A549 (cell line): ENCODE measurements around the gene PIK3R6. TPM values are rescaled to one million over a fixed set of nuclear protein-coding genes. Genes with fewer than 3 reads are reported as not detected.

Experiments
- ATAC-seq, 2 experiments: fragments of 200-7000 bp in 1 of 2; fragments of >200 bp in 1 of 2; cut with Nextera tagmentation in 1 of 2; cut with Tn5 transposase in 1 of 2; 3 replicates each; pipeline versions ENCODE4 v1.8.0 to v1.9.1; 2018 to 2020; ENCODE audit warnings: mild to moderate bottlenecking in 1 of 2, moderate library complexity in 1 of 2
- CTCF ChIA-PET: fragments of 300-600 bp; sonication (Branson Sonifier 250); formaldehyde crosslinking; extraction: SDS; loops from one replicate; lab custom pipeline; 2021; ENCODE audit warnings: antibody characterized with exemption, inconsistent platforms; lab: Yijun Ruan, JAX
- POLR2A ChIA-PET: fragments of 350-600 bp; formaldehyde crosslinking; extraction: SDS; loops from one replicate; lab custom pipeline; 2021; ENCODE audit warnings: antibody characterized with exemption, inconsistent platforms; lab: Yijun Ruan, JAX
- DNase-seq, 2 experiments: peaks; one replicate each; pipeline versions ENCODE4 v3.0.0 to v3.0.0-alpha.2; 2011 to 2016; ENCODE audit warnings: low read depth in 1 of 2, low spot score in 1 of 2
- FAIRE-seq: peaks from 2 replicates; lab custom pipeline; 2011; peaks lifted over from hg19 to GRCh38; lab: Jason Lieb, UNC
- H3K27ac ChIP-seq, 2 experiments: fragments of >200 bp; sonication (Bioruptor Twin); formaldehyde crosslinking; 3 replicates each; pipeline ENCODE4 v1.5.1; 2016 to 2017
- H3K4me1 ChIP-seq: fragments of >200 bp; sonication (Bioruptor Twin); formaldehyde crosslinking; 3 replicates; pipeline ENCODE4 v1.6.1; 2016
- H3K4me2 ChIP-seq: fragments of >200 bp; sonication (Bioruptor Twin); formaldehyde crosslinking; 3 replicates; pipeline ENCODE4 v1.6.1; 2016
- H3K4me3 ChIP-seq: fragments of >200 bp; sonication (Bioruptor Twin); formaldehyde crosslinking; 3 replicates; pipeline ENCODE4 v1.5.1; 2016
- H3K9me3 ChIP-seq: fragments of >200 bp; sonication (Bioruptor Twin); formaldehyde crosslinking; 3 replicates; pipeline ENCODE4 v1.6.1; 2016
- CBX8 ChIP-seq: fragments of 200-600 bp; sonication (generic); IDR thresholded peaks from 2 replicates; pipeline ENCODE4 v1.6.1; 2016
- CHD2 ChIP-seq: fragments of 150-350 bp; IDR thresholded peaks from 2 replicates; pipeline ENCODE4 v1.6.1; 2014; ENCODE audit warnings: low read length; ENCODE audit not compliant: partially characterized antibody
- CHD4 ChIP-seq: fragments of 200-600 bp; sonication (generic); IDR thresholded peaks from 2 replicates; pipeline ENCODE4 v1.6.1; 2016; ENCODE audit warnings: antibody characterized with exemption, mild to moderate bottlenecking, borderline replicate concordance
- ELK1 ChIP-seq: fragments of 150-350 bp; IDR thresholded peaks from 2 replicates; pipeline ENCODE4 v1.6.1; 2014; ENCODE audit warnings: low read depth, mild to moderate bottlenecking, low read length
- FOSL2 ChIP-seq, 2 experiments: fragments of 450-650 bp in 1 of 2; fragments of >200 bp in 1 of 2; sonication (Bioruptor Twin) in 1 of 2; formaldehyde crosslinking; IDR thresholded peaks; 2 replicates each; pipeline versions ENCODE4 v1.5.0 to v1.6.1; 2016 to 2020; ENCODE audit warnings: mild to moderate bottlenecking in 1 of 2, moderate library complexity in 1 of 2
- HES2 ChIP-seq: fragments of >200 bp; sonication (Bioruptor Twin); formaldehyde crosslinking; IDR thresholded peaks from 2 replicates; pipeline ENCODE4 v1.6.1; 2016
- HOXB13 ChIP-seq: fragments of 250-450 bp; sonication (Bioruptor Pico); IDR thresholded peaks from 2 replicates; pipeline ENCODE4 v1.5.0; 2020; ENCODE audit warnings: low read depth, mild to moderate bottlenecking, moderate library complexity
- JUN ChIP-seq, 2 experiments: fragments of >200 bp; sonication (Bioruptor Twin); formaldehyde crosslinking; IDR thresholded peaks; 2 replicates in 1 of 2; 3 replicates in 1 of 2; pipeline ENCODE4 v1.6.1; 2016 to 2017
- JUNB ChIP-seq: fragments of >200 bp; sonication (Bioruptor Twin); formaldehyde crosslinking; IDR thresholded peaks from 2 replicates; pipeline ENCODE4 v1.6.1; 2016
- KDM1A ChIP-seq: fragments of 200-600 bp; sonication (generic); IDR thresholded peaks from 2 replicates; pipeline ENCODE4 v1.6.1; 2016; ENCODE audit warnings: low read depth, mild to moderate bottlenecking
- MAX ChIP-seq: IDR thresholded peaks from 2 replicates; pipeline ENCODE4 v1.6.1; 2012
- NFE2L2 ChIP-seq: fragments of 150-350 bp; conservative IDR thresholded peaks from 2 replicates; pipeline ENCODE4 v1.6.1; 2014; ENCODE audit warnings: low read length
- NR3C1 ChIP-seq: fragments of >200 bp; sonication (Bioruptor Twin); formaldehyde crosslinking; IDR thresholded peaks from 3 replicates; pipeline ENCODE4 v1.6.1; 2017
- RAD21 ChIP-seq, 2 experiments: fragments of >200 bp in 1 of 2; sonication (Bioruptor Twin) in 1 of 2; formaldehyde crosslinking in 1 of 2; IDR thresholded peaks in 1 of 2; conservative IDR thresholded peaks in 1 of 2; 2 replicates in 1 of 2; 3 replicates in 1 of 2; pipeline ENCODE4 v1.6.1; 2012 to 2018; ENCODE audit warnings: inconsistent platforms in 1 of 2
- ZNF302 ChIP-seq: fragments of 250-450 bp; sonication (Bioruptor Pico); IDR thresholded peaks from 2 replicates; pipeline ENCODE4 v1.9.0; 2021; ENCODE audit warnings: inconsistent platforms, mild to moderate bottlenecking, moderate library complexity
- ZSCAN20 ChIP-seq: fragments of 250-450 bp; sonication (Bioruptor Pico); IDR thresholded peaks from 2 replicates; pipeline ENCODE4 v1.8.0; 2022; ENCODE audit warnings: mild to moderate bottlenecking, moderate library complexity
- WGBS: methylation state at CpG from one replicate; pipeline ENCODE4 v1.1.6; 2017; ENCODE audit errors: missing lambda C conversion rate; 5-methylcytosine and 5-hydroxymethylcytosine counted together
- polyA plus RNA-seq, 4 experiments: library from polyadenylated mRNA; depleted of rRNA in 3 of 4; stranded (reverse); fragments of >200 nt; fragmentation: RNase III in 1 of 4; extraction: RNeasy Plus Mini Kit Qiagen cat#74134 plus additional on column Dnase treatment in 1 of 4; gene quantifications; 2 replicates in 3 of 4; 3 replicates in 1 of 4; pipeline ENCODE4 v1.2.3, GENCODE V29; 2011 to 2017

Gene PIK3R6
- polyA plus RNA-seq, 2 of the 4 experiments (the other 2 are of a cell fraction): not detected

DNA sequence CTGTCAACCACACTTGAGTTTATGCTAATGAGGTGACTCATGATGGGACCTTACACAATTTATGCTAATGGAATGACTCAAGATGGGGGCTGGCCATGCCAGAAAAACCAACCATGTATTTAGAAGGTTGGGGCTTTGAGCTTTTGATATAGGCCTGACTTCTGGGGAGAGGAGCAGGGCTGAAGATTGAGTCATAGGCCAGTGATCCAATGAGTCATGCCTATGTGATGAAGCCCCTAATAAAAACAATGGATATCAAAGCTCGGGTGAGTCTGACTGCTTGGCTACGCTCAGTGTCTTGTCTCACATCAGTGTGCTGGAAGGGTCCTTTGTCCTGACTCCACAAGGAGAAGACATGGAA is 75.6 kb downstream of the PIK3R6 start:
- DNase-seq (peak in 1 of 2 experiments; percentile 32), ATAC-seq (no peak; a peak in 2 of 6 replicates), FAIRE-seq (no peak)
- H3K9me3 ChIP-seq: peaks cover 13% of the 10 kb centered on the region; the same call in 2 of the 3 replicates
- H3K27ac ChIP-seq: no peak overlapping the region
- ChIA-PET CTCF (interaction anchor here (1.2 to 1.5 kb wide), 6 partner anchors 10 to 408 kb away, joined by 3 to 5 read pairs (median 4); no protein-coding TSS in a partner anchor), POLR2A (no interaction called here)
- TF ChIP-seq FOSL2 (IDR thresholded peaks at IDR 0.05) (no peak), FOSL2 (CRISPR knock-in tag; IDR thresholded peaks at IDR 0.05) (peak; percentile 60), ZNF302 (CRISPR knock-in tag) (no peak)
- 43% methylated on average over 2 of the region's 2 CpGs for WGBS
- no peak overlapping the region for H3K4me3 ChIP-seq
- H3K4me2 ChIP-seq: no peak overlapping the region
- H3K4me1 ChIP-seq: no peaks in the 10 kb centered on the region

DNA sequence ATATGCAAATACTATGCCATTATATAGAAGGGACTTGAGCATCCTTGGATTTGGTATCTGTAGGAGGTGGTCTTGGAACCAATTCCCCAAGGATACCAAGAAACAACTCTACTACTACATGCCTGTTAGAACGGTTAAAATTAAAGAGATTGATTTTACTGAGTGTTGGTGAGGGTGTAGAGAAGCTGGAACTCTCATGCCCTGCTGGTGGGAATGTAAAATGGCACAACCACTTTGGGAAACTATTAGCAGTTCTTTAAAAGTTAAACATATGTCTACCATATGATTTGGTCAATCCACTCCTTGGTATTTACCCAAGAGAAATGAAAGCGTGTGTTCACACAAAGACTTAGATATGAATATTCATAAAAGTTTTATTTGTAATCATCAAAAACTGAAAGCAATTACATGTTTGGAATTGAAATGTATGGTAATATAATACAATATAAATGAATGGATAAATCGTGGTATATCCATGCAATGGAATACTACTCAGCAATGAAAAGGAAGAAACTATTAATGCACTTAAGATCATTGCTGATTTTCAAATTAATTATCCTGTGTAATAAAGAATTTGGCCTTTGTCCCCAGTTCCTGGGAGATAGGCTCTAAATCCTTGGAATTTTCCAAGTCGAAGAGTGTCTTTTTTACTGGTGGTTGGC is 76.1 kb downstream of the PIK3R6 start:
- 46% methylated on average over 4 of the region's 4 CpGs for WGBS
- no peak for TF ChIP-seq KDM1A
- peak; percentile 27; the same call in 1 of the 2 replicates for TF ChIP-seq JUNB
- TF ChIP-seq, all 56 proteins: peak for 1

DNA sequence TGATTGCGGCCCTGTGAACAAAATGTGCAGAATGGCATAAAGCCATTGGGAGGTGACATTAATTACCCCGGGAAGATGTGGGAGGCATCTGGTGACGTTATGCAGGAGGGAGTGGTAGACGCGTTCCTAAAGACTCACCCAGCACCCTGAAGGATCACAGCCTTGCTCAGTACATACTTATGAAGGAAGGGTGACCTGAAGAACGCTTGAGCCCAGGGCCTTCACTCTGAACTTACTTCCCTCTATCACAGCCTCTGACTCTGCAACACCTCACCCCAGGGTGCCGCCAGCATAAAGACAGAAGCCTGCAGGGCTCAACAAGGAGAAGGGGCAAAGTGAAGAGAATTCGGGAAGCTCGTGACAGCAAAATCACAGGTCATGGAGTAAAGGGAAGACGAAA is 77.7 kb downstream of the PIK3R6 start:
- FAIRE-seq (no peak), DNase-seq (no peak), ATAC-seq (no peak)
- ChIA-PET CTCF (no interaction called here), POLR2A (no interaction called here)
- no peak overlapping the region for H3K4me3 ChIP-seq
- no peak overlapping the region for H3K27ac ChIP-seq
- H3K9me3 ChIP-seq: peaks cover 13% of the 10 kb centered on the region; the same call in 2 of the 3 replicates
- 45% methylated on average over 10 of the region's 10 CpGs for WGBS
- TF ChIP-seq JUN (IDR thresholded peaks at IDR 0.05) (no peak), CBX8 (no peak), MAX (no peak), HES2 (no peak), RAD21 (conservative IDR thresholded peaks at IDR 0.05 in 1 of 2, IDR thresholded peaks at IDR 0.05 in 1 of 2) (no peak), KDM1A (no peak), ELK1 (no peak), CHD2 (no peak), ZSCAN20 (CRISPR knock-in tag) (no peak), CHD4 (no peak)
- TF ChIP-seq, all 56 proteins: peak for 0
- H3K4me2 ChIP-seq: no peak overlapping the region
- no peaks in the 10 kb centered on the region for H3K4me1 ChIP-seq

More for the DNA sequence above, 76.1 kb downstream of the PIK3R6 start:
- H3K4me3 ChIP-seq: no peak overlapping the region
- no peak for FAIRE-seq
- H3K9me3 ChIP-seq: peaks cover 13% of the 10 kb centered on the region; the same call in 2 of the 3 replicates
- H3K4me2 ChIP-seq: no peak overlapping the region
- ChIA-PET POLR2A (no interaction called here), CTCF (interaction anchor here (1.1 to 1.3 kb wide), 5 partner anchors 12 to 408 kb away, joined by 3 to 5 read pairs (median 3); no protein-coding TSS in a partner anchor)
- H3K27ac ChIP-seq: no peak overlapping the region
- peak in 1 of 2 experiments; percentile 51; a peak in 1 of 6 replicates for ATAC-seq
- no peak for DNase-seq
- no peaks in the 10 kb centered on the region for H3K4me1 ChIP-seq

GRCh38 chr17:8788998-8789397 is 78.5 kb downstream of the PIK3R6 start:
- no peak for TF ChIP-seq HOXB13 (CRISPR knock-in tag)
- no peak for TF ChIP-seq CBX8
- TF ChIP-seq JUN (IDR thresholded peaks at IDR 0.05): no peak
- no peak for TF ChIP-seq NR3C1
- no peak for TF ChIP-seq NFE2L2
- Histone ChIP-seq H3K4me3 (no peak overlapping the region), H3K9me3 (peaks cover 13% of the 10 kb centered on the region; the same call in 2 of the 3 replicates), H3K4me1 (no peaks in the 10 kb centered on the region), H3K4me2 (no peak overlapping the region), H3K27ac (no peak overlapping the region)
- ChIA-PET CTCF (interaction anchor here (1.5 kb wide), 1 partner anchor 18 kb away, joined by 5 read pairs; no protein-coding TSS in a partner anchor), POLR2A (interaction anchor here (0.7 kb wide), 1 partner anchor 27 kb away, joined by 3 read pairs; no protein-coding TSS in a partner anchor)
- DNase-seq (no peak), ATAC-seq (no peak), FAIRE-seq (no peak)
- 53% methylated on average over 2 of the region's 2 CpGs for WGBS
